BLaER1 (cell line): Measurements from ENCODE around the gene CRTC1.
A peak's percentile ranks its signal among the peaks of the same experiment; 100 is the strongest.

Source experiments
- H3K27ac ChIP-seq: shearing (Covaris generic); formaldehyde crosslinking; 2 replicates; pipeline ENCODE4 v1.8.1; 2022
- H3K27me3 ChIP-seq: shearing (Covaris generic); formaldehyde crosslinking; 2 replicates; pipeline ENCODE4 v1.8.1; 2022
- H3K36me3 ChIP-seq: shearing (Covaris generic); formaldehyde crosslinking; 2 replicates; pipeline ENCODE4 v1.8.1; 2022
- H3K4me1 ChIP-seq: shearing (Covaris generic); formaldehyde crosslinking; 2 replicates; pipeline ENCODE4 v1.8.1; 2022
- H3K4me2 ChIP-seq: shearing (Covaris generic); formaldehyde crosslinking; 2 replicates; pipeline ENCODE4 v1.8.1; 2022
- H3K4me3 ChIP-seq: shearing (Covaris generic); formaldehyde crosslinking; 2 replicates; pipeline ENCODE4 v1.8.1; 2022
- H3K9ac ChIP-seq: shearing (Covaris generic); formaldehyde crosslinking; 2 replicates; pipeline ENCODE4 v1.8.1; 2022
- H3K9me3 ChIP-seq: shearing (Covaris generic); formaldehyde crosslinking; 2 replicates; pipeline ENCODE4 v1.8.1; 2022
- H4K20me1 ChIP-seq: shearing (Covaris generic); formaldehyde crosslinking; 2 replicates; pipeline ENCODE4 v1.8.1; 2022
- Cebpa-rat ChIP-seq: shearing (Covaris generic); IDR thresholded peaks from 2 replicates; pipeline ENCODE4 v1.8.1; 2022

Gene CRTC1

DNA sequence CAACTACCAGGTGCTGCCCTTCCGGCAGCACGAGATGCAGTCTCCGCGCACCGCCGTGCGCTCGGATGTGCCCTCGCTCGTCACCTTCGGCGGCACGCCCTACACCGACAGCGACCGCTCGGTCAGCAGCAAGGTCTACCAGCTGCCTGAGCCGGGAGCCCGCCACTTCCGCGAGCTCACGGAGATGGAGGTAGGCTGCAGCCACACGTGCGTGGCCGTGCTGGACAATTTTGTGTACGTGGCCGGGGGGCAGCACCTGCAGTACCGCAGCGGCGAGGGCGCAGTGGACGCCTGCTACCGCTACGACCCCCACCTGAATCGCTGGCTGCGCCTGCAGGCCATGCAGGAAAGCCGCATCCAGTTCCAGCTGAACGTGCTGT lies 15.2 kb upstream of the CRTC1 start:
- TF ChIP-seq Cebpa-rat = no peak
- peak overlapping the region; percentile 89 for H3K4me2 ChIP-seq
- H3K4me3 ChIP-seq = no peak overlapping the region; the same call in 1 of the 2 replicates
- H3K9ac ChIP-seq = no peak overlapping the region
- peaks cover 96% of the 10 kb centered on the region for H4K20me1 ChIP-seq
- peaks cover 19% of the 10 kb centered on the region for H3K36me3 ChIP-seq
- no peaks in the 10 kb centered on the region for H3K27me3 ChIP-seq
- H3K27ac ChIP-seq = no peak overlapping the region
- peaks cover 97% of the 10 kb centered on the region for H3K4me1 ChIP-seq
- no peaks in the 10 kb centered on the region for H3K9me3 ChIP-seq

GRCh38 chr19:18668744-18669523 lies 14.5 kb upstream of the CRTC1 start:
- Histone ChIP-seq H3K4me2 (peak overlapping the region; percentile 89), H3K9me3 (no peaks in the 10 kb centered on the region), H3K36me3 (peaks cover 19% of the 10 kb centered on the region), H4K20me1 (peaks cover 92% of the 10 kb centered on the region), H3K9ac (peak overlapping the region; percentile 16; the same call in 1 of the 2 replicates), H3K4me1 (peaks cover 90% of the 10 kb centered on the region), H3K4me3 (peak overlapping the region; percentile 47), H3K27me3 (no peaks in the 10 kb centered on the region), H3K27ac (no peak overlapping the region)
- TF ChIP-seq Cebpa-rat = no peak

DNA sequence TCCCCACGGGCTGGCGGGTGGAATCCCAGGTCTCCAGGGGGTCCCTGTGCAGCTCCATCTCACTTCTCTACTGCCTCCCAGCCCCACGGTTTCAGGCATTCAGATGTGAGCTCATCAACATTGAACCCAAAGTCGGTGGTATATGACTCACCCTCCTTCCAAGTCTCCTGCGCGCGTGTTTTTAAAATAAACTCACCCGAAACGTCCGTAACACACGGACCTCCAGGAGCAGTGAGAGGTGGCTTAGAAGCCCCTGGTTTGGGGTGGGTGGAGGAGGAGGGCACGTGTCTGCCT lies 14.0 kb upstream of the CRTC1 start:
- H3K4me3 ChIP-seq = peak overlapping the region; percentile 47
- no peaks in the 10 kb centered on the region for H3K9me3 ChIP-seq
- H3K27ac ChIP-seq = no peak overlapping the region
- no peaks in the 10 kb centered on the region for H3K27me3 ChIP-seq
- peaks cover 84% of the 10 kb centered on the region for H3K4me1 ChIP-seq
- TF ChIP-seq Cebpa-rat = no peak
- peaks cover 87% of the 10 kb centered on the region for H4K20me1 ChIP-seq
- H3K36me3 ChIP-seq = peaks cover 19% of the 10 kb centered on the region
- peak overlapping the region; percentile 89 for H3K4me2 ChIP-seq
- H3K9ac ChIP-seq = peak overlapping the region; percentile 16; the same call in 1 of the 2 replicates

GRCh38 chr19:18669883-18670282 lies 13.6 kb upstream of the CRTC1 start:
- no peaks in the 10 kb centered on the region for H3K9me3 ChIP-seq

DNA sequence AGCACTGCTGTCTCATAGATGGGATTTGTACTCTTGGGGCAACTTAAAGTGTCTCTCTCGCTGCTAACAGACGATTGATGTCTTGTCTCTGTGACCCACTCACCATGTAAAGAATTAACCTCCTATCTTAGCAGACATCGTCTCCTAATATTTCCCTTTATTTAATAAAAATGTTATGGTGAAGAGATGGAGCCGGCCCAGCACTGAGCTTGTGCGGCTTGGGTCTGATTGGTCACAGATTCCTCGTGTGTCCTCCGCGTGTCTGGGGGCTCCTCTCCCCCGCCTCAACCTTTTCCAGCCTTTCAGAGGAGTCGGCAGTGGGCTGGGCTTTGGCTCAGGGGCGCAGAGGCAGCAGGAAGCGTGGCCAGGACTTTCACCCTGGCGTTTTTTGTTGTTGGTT lies 13.2 kb upstream of the CRTC1 start:
- H3K36me3 ChIP-seq = peaks cover 19% of the 10 kb centered on the region
- TF ChIP-seq Cebpa-rat = no peak
- no peak overlapping the region for H3K27ac ChIP-seq
- peak overlapping the region; percentile 89 for H3K4me2 ChIP-seq
- H4K20me1 ChIP-seq = peaks cover 79% of the 10 kb centered on the region
- 0 out of 2 replicates have a peak overlapping the region, but pooled peaks have one; percentile 47 for H3K4me3 ChIP-seq
- H3K4me1 ChIP-seq = peaks cover 76% of the 10 kb centered on the region
- no peaks in the 10 kb centered on the region for H3K27me3 ChIP-seq
- peak overlapping the region; percentile 48; the same call in 1 of the 2 replicates for H3K9ac ChIP-seq
- no peaks in the 10 kb centered on the region for H3K9me3 ChIP-seq

More at GRCh38 chr19:18669883-18670282, 13.6 kb upstream of the CRTC1 start:
- peaks cover 83% of the 10 kb centered on the region for H4K20me1 ChIP-seq
- H3K4me1 ChIP-seq = peaks cover 80% of the 10 kb centered on the region
- H3K4me3 ChIP-seq = peak overlapping the region; percentile 47
- TF ChIP-seq Cebpa-rat = no peak
- H3K27ac ChIP-seq = no peak overlapping the region
- H3K4me2 ChIP-seq = peak overlapping the region; percentile 89
- no peaks in the 10 kb centered on the region for H3K27me3 ChIP-seq
- H3K36me3 ChIP-seq = peaks cover 19% of the 10 kb centered on the region
- H3K9ac ChIP-seq = peak overlapping the region; percentile 48; the same call in 1 of the 2 replicates

- Histone ChIP-seq H3K4me1 (peaks cover 64% of the 10 kb centered on the region), H3K27me3 (no peaks in the 10 kb centered on the region), H3K36me3 (peaks cover 16% of the 10 kb centered on the region), H3K4me2 (peak overlapping the region; percentile 89), H3K27ac (no peak overlapping the region), H3K4me3 (peak overlapping the region; percentile 15; the same call in 1 of the 2 replicates), H3K9ac (no peak overlapping the region), H3K9me3 (no peaks in the 10 kb centered on the region), H4K20me1 (peaks cover 67% of the 10 kb centered on the region)
- TF ChIP-seq Cebpa-rat = no peak
These were observed 12.0 kb upstream of the CRTC1 start for GRCh38 chr19:18671303-18672043.

GRCh38 chr19:18672044-18672451 lies 11.4 kb upstream of the CRTC1 start:
- Histone ChIP-seq H3K36me3 (peaks cover 16% of the 10 kb centered on the region), H3K9me3 (no peaks in the 10 kb centered on the region), H3K27ac (no peak overlapping the region; the same call in 1 of the 2 replicates), H3K4me2 (peak overlapping the region; percentile 89), H3K4me3 (peak overlapping the region; percentile 15; the same call in 1 of the 2 replicates), H3K27me3 (no peaks in the 10 kb centered on the region), H3K4me1 (peaks cover 59% of the 10 kb centered on the region), H3K9ac (0 out of 2 replicates have a peak overlapping the region, but pooled peaks have one; percentile 8), H4K20me1 (peaks cover 61% of the 10 kb centered on the region)
- no peak for TF ChIP-seq Cebpa-rat

DNA sequence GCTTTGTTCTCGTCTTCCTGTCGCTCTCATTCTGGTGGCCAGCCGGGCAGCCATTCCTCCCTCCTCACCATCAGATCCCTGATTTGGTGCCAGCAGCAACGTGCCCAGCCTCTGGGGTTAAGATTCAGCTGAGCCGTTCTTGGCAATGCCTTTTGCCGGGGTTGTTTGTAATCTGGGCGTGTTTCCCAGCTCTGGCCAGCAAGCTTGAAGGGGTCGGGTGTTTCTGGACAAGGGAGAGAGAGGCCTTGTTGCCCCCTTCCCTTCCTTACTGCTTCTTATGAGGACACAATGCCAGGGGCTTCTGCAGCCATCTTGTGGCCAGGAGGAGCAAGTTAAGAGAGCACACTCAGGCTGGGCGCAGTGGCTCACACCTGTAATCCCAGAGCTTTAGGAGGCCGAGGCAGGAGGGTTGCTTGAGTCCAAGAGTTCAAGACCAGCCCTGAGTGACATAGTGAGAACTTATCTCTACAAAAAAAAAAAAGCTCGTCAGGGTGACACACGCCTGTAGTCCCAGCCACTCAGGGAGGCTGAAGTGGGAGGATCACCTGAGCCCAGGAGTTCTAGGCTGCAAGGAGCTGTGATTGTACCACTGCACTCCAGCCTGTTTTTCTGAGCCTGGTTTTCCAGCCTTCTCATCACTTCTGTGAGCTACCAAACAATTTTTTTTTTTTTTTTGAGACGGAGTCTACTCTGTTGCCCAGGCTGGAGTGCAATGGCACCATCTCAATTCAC lies 10.7 kb upstream of the CRTC1 start:
- Histone ChIP-seq H3K9ac (no peak overlapping the region), H3K27me3 (no peaks in the 10 kb centered on the region), H3K27ac (no peak overlapping the region), H3K4me3 (no peak overlapping the region), H3K4me2 (peak overlapping the region; percentile 89), H3K36me3 (peaks cover 12% of the 10 kb centered on the region), H3K4me1 (peaks cover 54% of the 10 kb centered on the region), H4K20me1 (peaks cover 54% of the 10 kb centered on the region), H3K9me3 (no peaks in the 10 kb centered on the region)
- TF ChIP-seq Cebpa-rat = no peak

- TF ChIP-seq Cebpa-rat = no peak
- H3K36me3 ChIP-seq = no peaks in the 10 kb centered on the region
- no peaks in the 10 kb centered on the region for H3K9me3 ChIP-seq
- H4K20me1 ChIP-seq = peaks cover 36% of the 10 kb centered on the region
- no peak overlapping the region for H3K4me3 ChIP-seq
- H3K9ac ChIP-seq = no peak overlapping the region
- H3K27ac ChIP-seq = no peak overlapping the region
- no peaks in the 10 kb centered on the region for H3K27me3 ChIP-seq
- H3K4me1 ChIP-seq = peaks cover 54% of the 10 kb centered on the region
- no peak overlapping the region for H3K4me2 ChIP-seq
These were observed 8.9 kb upstream of the CRTC1 start for GRCh38 chr19:18674616-18675015.
